HCT116 (cell line): Measurements from ENCODE around the gene EPHA6.

Source experiments
- EGR1 ChIP-seq: IDR thresholded peaks from 2 replicates; pipeline ENCODE4 v1.6.1; 2012; ENCODE audit warnings: low read depth
- EZH2phosphoT487 ChIP-seq: fragments of 200-600 bp; IDR thresholded peaks from 2 replicates; pipeline ENCODE4 v1.6.1; 2018; ENCODE audit warnings: antibody characterized with exemption, borderline replicate concordance
- POLR2A ChIP-seq: IDR thresholded peaks from 2 replicates; pipeline ENCODE4 v1.7.0; 2011; ENCODE audit warnings: borderline replicate concordance; ENCODE audit not compliant: insufficient read depth, insufficient read length; ENCODE audit errors: extremely low read depth
- POLR2AphosphoS5 ChIP-seq: IDR thresholded peaks from 2 replicates; pipeline ENCODE4 v1.6.1; 2011; ENCODE audit warnings: mild to moderate bottlenecking, low read depth, low read length, moderate library complexity
- SIN3A ChIP-seq: IDR thresholded peaks from 2 replicates; pipeline ENCODE4 v1.6.1; 2012; ENCODE audit warnings: low read depth
- SP1 ChIP-seq: IDR thresholded peaks from 2 replicates; pipeline ENCODE4 v1.6.1; 2012; ENCODE audit warnings: low read depth
- SRF ChIP-seq: IDR thresholded peaks from 2 replicates; pipeline ENCODE4 v1.6.1; 2012; ENCODE audit warnings: low read depth
- TCF7L2 ChIP-seq: IDR thresholded peaks from 2 replicates; pipeline ENCODE4 v1.7.0; 2011; ENCODE audit warnings: borderline replicate concordance, inconsistent platforms; ENCODE audit not compliant: insufficient read depth, insufficient read length; ENCODE audit errors: extremely low read depth
- TF ChIP-seq, protein P1 (sequence below), 3 experiments: fragments of 200-600 bp in 1 of 3; sonication (generic) in 1 of 3; IDR thresholded peaks in 2 of 3; conservative IDR thresholded peaks in 1 of 3; 2 replicates each; pipeline ENCODE4 v1.5.1; 2012 to 2017; ENCODE audit warnings: low read depth in 2 of 3, low read length in 2 of 3, antibody characterized with exemption in 1 of 3, borderline replicate concordance in 1 of 3, control low read depth in 1 of 3, mild to moderate bottlenecking in 1 of 3, mixed read lengths in 1 of 3, mixed run types in 1 of 3, moderate library complexity in 1 of 3; ENCODE audit not compliant: insufficient read depth in 1 of 3
- TF ChIP-seq, protein P2 (sequence below): IDR thresholded peaks from 2 replicates; pipeline ENCODE4 v1.6.1; 2012
- TF ChIP-seq, protein P3 (sequence below): IDR thresholded peaks from 2 replicates; pipeline ENCODE4 v1.6.1; 2012; ENCODE audit warnings: low read depth
- TF ChIP-seq, protein P4 (sequence below): IDR thresholded peaks from 2 replicates; pipeline ENCODE4 v1.6.1; 2011; ENCODE audit warnings: mild to moderate bottlenecking, low read length, moderate library complexity; ENCODE audit not compliant: insufficient replicate concordance; ENCODE audit errors: extremely low read depth

DNA sequence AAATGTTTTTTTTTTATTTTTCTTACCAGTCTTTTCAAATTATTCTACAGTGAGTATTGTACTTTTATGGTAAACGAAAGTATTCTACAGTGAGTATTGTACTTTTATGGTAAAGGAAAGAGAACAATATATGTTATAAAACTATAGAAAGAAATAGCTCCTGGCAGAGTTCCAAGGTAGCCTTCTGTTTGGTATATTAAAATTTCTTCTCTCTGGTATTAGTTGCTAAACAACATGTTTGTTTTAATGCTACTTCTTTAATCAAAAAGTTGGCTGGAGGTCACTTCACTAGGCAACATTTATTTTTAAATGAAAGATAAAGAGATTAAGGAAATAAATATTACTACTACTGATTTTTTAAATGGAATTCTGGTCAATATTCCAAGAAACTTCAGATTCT, 841.6 kb downstream of the EPHA6 start:
- TF ChIP-seq, protein P1, sequence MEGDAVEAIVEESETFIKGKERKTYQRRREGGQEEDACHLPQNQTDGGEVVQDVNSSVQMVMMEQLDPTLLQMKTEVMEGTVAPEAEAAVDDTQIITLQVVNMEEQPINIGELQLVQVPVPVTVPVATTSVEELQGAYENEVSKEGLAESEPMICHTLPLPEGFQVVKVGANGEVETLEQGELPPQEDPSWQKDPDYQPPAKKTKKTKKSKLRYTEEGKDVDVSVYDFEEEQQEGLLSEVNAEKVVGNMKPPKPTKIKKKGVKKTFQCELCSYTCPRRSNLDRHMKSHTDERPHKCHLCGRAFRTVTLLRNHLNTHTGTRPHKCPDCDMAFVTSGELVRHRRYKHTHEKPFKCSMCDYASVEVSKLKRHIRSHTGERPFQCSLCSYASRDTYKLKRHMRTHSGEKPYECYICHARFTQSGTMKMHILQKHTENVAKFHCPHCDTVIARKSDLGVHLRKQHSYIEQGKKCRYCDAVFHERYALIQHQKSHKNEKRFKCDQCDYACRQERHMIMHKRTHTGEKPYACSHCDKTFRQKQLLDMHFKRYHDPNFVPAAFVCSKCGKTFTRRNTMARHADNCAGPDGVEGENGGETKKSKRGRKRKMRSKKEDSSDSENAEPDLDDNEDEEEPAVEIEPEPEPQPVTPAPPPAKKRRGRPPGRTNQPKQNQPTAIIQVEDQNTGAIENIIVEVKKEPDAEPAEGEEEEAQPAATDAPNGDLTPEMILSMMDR (IDR thresholded peaks at IDR 0.05 in 2 of 3, conservative IDR thresholded peaks at IDR 0.05 in 1 of 3; ENCODE audit: borderline replicate concordance in 1 of 3, insufficient read depth in 1 of 3, low read depth in 2 of 3, low read length in 2 of 3): no peak
- TF ChIP-seq, protein P2, sequence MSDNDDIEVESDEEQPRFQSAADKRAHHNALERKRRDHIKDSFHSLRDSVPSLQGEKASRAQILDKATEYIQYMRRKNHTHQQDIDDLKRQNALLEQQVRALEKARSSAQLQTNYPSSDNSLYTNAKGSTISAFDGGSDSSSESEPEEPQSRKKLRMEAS: no peak
- TF ChIP-seq POLR2A (no peak), TCF7L2 (no peak), SP1 (no peak), EZH2phosphoT487 (no peak), SIN3A (no peak), POLR2AphosphoS5 (no peak), SRF (no peak), EGR1 (no peak)
- TF ChIP-seq, protein P3, sequence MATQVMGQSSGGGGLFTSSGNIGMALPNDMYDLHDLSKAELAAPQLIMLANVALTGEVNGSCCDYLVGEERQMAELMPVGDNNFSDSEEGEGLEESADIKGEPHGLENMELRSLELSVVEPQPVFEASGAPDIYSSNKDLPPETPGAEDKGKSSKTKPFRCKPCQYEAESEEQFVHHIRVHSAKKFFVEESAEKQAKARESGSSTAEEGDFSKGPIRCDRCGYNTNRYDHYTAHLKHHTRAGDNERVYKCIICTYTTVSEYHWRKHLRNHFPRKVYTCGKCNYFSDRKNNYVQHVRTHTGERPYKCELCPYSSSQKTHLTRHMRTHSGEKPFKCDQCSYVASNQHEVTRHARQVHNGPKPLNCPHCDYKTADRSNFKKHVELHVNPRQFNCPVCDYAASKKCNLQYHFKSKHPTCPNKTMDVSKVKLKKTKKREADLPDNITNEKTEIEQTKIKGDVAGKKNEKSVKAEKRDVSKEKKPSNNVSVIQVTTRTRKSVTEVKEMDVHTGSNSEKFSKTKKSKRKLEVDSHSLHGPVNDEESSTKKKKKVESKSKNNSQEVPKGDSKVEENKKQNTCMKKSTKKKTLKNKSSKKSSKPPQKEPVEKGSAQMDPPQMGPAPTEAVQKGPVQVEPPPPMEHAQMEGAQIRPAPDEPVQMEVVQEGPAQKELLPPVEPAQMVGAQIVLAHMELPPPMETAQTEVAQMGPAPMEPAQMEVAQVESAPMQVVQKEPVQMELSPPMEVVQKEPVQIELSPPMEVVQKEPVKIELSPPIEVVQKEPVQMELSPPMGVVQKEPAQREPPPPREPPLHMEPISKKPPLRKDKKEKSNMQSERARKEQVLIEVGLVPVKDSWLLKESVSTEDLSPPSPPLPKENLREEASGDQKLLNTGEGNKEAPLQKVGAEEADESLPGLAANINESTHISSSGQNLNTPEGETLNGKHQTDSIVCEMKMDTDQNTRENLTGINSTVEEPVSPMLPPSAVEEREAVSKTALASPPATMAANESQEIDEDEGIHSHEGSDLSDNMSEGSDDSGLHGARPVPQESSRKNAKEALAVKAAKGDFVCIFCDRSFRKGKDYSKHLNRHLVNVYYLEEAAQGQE: no peak
- TF ChIP-seq, protein P4, sequence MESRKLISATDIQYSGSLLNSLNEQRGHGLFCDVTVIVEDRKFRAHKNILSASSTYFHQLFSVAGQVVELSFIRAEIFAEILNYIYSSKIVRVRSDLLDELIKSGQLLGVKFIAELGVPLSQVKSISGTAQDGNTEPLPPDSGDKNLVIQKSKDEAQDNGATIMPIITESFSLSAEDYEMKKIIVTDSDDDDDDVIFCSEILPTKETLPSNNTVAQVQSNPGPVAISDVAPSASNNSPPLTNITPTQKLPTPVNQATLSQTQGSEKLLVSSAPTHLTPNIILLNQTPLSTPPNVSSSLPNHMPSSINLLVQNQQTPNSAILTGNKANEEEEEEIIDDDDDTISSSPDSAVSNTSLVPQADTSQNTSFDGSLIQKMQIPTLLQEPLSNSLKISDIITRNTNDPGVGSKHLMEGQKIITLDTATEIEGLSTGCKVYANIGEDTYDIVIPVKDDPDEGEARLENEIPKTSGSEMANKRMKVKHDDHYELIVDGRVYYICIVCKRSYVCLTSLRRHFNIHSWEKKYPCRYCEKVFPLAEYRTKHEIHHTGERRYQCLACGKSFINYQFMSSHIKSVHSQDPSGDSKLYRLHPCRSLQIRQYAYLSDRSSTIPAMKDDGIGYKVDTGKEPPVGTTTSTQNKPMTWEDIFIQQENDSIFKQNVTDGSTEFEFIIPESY: no peak
